ENCODE data around the gene NTN3. TPM values are rescaled to one million over a fixed set of nuclear protein-coding genes. Genes with fewer than 3 reads are reported as not detected.
"Not testable (repeated sequence)": the region's sequence is repeated elsewhere in the genome, so short reads cannot be mapped to it uniquely, and the experiment has no call there.

NTN3 gene
- total RNA-seq, 1 donor from 2014 or later: not detected

DNA sequence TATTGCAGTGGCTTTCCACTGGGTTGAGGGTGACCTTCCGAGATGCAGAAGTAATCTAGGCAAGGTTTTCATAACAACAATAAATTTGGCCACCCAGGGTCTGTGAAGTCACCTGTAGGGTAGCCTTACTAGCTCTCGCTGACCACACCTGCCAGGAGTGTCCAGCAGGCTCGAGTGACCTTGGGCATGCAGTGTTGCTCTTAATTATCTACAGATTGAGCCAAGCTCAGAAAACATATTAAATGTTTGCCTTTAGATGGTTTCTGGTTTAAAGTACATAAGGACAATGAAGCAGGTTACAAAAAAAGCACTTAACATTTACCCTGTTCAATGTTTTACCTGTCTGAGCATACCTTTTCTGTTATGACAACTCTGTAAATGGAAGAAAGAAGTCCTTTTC is 5.6 kb downstream of the NTN3 start:
- DNase-seq (ENCODE audit: low spot score): no peak

GRCh38 chr16:2477327-2477726 is 6.2 kb downstream of the NTN3 start:
- no peak for DNase-seq (ENCODE audit: low spot score)

GRCh38 chr16:2478279-2478678 is 7.2 kb downstream of the NTN3 start:
- DNase-seq (ENCODE audit: low spot score): no peak

DNA sequence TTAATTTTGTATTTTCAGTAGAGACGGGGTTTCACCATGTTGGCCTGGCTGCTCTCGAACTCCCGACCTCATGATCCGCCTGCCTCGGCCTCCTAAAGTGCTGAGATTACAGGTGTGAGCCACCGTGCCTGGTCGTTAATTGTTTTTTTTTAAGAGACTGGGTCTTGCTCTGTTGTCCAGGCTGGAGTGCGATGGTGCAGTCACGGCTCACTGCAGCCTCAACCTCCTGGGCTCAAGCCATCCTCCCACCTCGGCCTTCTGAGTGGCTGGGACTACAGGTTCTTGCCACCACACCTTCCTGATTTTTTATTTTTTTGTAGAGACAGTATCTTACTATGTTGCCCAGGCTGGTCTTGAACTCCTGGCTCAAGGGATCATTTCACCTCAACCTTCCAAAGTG is 8.9 kb downstream of the NTN3 start:
- not testable (repeated sequence) for DNase-seq (ENCODE audit: low spot score)

DNA sequence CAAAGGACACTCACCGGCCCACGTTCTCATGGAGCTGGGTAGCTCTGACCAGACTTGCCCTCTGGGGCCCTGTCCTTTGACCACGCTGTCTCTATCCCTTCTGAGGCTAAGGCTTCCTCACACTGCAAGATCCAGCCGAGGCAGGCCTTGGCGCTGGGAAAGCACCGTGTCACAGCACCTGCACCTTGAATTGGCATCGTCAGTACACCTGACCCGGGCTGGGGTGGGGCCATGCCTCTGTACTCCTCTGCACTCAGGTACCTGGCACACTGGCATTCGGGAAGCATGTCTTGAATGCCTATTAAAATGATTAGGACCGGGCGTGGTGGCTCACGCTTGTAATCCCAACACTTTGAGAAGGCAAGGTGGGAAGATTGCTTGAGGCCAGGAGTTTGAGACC is 9.9 kb downstream of the NTN3 start:
- no peak for DNase-seq (ENCODE audit: low spot score)

GRCh38 chr16:2481676-2482075 is 10.6 kb downstream of the NTN3 start:
- DNase-seq (ENCODE audit: low spot score): no peak

GRCh38 chr16:2482249-2482648 is 11.2 kb downstream of the NTN3 start:
- DNase-seq (ENCODE audit: low spot score): no peak

- DNase-seq (ENCODE audit: low spot score): no peak
Measured at GRCh38 chr16:2482708-2483534, 11.8 kb downstream of the NTN3 start.

- no peak for DNase-seq (ENCODE audit: low spot score)
Measured at GRCh38 chr16:2483939-2484897, 13.1 kb downstream of the NTN3 start.

DNA sequence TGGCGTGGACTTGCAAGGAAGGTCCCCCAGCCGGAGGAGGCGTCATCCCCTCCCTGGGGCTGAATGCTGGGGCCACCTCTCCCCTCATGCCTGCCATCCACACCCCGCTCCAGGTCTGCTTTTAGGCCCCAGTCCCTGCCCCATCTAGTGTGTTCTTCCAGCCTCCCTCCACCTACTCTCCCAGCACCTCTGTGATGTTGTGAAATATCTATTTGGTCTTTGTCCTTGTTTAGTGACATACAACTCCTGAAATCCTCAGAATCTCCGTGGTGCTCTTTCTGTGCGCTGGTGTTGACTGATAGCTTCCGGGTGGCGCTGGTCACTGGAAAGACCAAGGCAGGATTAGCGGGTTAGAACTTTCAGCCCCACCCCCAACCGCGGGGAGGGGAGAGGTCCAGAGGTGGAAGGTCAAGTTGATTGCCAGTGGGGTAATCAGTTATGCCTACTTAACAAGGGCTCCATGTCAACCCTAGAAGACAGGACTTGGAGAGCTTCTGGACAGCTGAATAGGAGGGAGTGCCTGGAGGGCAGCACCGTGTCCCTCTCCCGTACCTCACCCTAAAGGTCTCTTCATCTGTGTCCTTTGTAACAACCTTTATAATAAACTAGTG is 13.9 kb downstream of the NTN3 start:
- DNase-seq (ENCODE audit: low spot score): no peak

GRCh38 chr16:2485811-2486507 is 14.9 kb downstream of the NTN3 start:
- no peak for DNase-seq (ENCODE audit: low spot score)

DNA sequence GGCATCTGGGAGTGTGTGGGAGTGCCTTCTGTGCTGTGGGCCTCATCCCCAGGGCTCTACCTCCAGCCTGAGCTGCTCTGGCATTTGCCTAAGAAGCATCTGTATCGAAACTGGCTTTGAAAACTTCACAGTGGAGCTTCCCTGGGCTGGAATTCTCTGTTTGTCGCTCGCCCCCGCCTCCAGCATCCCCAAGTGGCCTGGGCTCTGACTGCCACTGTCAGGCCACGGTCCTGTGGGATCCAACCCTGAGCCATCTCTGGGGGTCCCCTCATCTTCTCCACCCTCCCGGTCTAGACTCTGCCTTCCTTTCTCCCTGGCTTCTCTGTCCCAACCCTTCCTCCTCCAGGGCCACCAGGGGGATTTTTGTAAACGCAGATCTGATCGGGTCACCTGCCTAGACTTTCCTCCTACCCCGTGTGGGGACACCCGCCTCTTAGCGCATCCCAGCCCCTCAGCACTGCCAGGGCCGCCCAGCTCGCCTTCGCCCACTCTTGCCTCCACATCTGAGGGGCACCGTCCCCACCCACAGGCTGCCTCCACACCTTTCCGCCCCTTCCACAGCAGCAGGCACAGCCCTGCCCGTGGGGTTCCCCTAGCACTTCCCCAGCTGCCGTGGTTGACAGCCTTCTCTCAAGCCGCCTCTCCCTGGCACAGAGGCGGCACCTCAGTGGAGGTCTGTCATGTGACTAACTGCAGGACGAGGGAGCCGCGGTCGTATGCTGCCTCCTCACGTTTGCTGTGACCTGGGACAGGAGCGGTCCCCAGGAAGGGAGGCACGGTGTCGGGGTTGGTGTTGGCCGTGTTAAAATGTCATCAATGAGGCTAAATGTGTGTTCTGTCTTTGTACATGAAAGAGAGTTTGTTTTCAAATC is 15.8 kb downstream of the NTN3 start:
- DNase-seq (ENCODE audit: low spot score): no peak

GRCh38 chr16:2487517-2487842 is 16.4 kb downstream of the NTN3 start:
- no peak for DNase-seq (ENCODE audit: low spot score)

- no peak for DNase-seq (ENCODE audit: low spot score)
Measured at GRCh38 chr16:2487903-2488531, 16.9 kb downstream of the NTN3 start.

- no peak for DNase-seq (ENCODE audit: low spot score)
Measured at GRCh38 chr16:2489581-2489980, 18.5 kb downstream of the NTN3 start.

DNA sequence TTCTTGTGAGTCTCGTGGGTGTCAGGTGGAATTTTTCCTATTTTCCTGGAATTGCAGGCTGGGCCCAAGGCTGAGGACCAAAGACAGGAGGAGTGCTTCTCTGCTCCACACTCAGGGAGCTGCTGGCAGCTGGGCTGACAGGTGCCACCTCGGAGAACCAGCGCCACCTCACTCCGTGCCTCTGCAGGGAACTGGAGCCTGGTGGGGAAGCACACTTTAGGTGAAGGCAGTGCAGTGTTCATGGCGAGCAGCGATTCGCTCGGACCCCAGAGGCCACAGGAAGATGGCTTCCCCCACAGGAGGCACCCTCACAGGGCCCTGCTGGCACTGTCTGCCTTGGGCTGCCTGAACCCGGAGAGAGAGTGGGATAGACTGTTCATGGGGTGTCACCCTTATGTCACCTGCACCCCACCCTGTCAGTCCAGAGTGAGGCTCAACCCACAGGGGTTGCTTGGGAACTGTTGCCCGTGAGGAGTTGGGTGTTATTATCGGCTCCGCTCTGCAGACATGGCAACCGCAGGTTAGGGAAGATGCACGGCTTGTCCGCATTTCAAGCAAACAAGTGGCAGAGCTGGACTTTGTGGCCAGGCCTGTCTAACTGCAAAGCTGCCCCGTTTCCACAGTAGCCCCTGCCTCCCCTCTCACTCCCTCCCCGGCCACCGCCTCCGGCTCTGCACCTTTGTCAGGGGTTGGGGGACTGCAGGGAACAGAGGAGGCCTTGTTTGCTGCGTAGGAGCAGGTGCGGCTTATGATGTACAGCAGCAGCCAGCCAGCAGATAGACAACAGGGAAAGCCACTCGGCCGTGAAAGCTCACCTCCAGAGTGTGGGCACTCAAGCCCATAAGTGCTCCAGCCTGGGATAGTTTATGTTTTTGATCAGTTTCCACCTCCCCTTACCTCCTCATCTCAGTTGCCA is 19.4 kb downstream of the NTN3 start:
- no peak for DNase-seq (ENCODE audit: low spot score)

GRCh38 chr16:2492292-2492691 is 21.2 kb downstream of the NTN3 start:
- DNase-seq (ENCODE audit: low spot score): no peak

DNA sequence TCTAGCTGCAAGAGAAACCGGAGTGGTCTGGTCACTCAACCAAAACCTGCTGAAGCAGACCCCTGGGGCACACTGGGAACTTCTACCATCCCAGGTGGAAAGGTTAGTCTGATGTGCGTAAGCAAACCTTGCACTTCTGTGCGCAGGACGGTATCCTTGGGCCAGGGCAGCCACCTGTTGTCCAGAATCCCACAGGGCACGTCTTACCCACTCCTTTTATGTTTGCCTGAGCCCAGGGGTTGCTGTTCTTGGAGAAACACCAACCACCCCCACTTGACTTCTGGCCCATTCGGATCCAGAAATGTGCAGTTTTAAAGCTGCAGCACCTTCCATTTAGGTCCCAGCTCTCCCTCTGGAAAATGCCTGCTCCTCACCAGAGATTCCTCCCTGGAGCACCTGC is 22.5 kb downstream of the NTN3 start:
- DNase-seq (ENCODE audit: low spot score): no peak

DNA sequence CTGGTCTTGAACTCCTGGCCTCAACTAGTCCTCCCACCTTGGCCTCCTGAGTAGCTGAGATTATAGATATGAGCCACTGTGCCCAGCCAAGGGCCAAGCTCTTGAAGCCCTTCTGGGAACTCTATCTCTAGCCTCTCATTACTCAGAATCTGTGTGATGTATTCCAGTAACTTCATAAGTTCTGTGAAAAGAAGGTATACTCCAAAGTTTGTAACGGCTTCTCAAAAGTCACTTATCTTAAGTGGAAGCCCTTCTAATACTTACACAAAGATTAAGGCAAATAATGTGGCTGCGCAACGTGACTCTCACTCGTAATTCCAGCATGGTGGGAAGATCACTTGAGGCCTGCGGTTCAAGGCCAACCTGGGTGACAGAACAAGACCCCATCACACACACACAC is 23.5 kb downstream of the NTN3 start:
- no peak for DNase-seq (ENCODE audit: low spot score)
